Sigmoid colon (tissue), 7 donors: ENCODE measurements around the gene STAB1. TPM values are rescaled to one million over a fixed set of nuclear protein-coding genes. Genes with fewer than 3 reads are reported as not detected.

Experiments used
- DNase-seq: peaks from one replicate; pipeline ENCODE4 v3.0.0-alpha.2; 2019
- H3K27ac ChIP-seq, 4 donors: fragments of 200-600 bp; sonication (generic); one replicate each; pipeline ENCODE4 v1.5.1; 2016 to 2019; ENCODE audit warnings: mild to moderate bottlenecking in 1 of 4
- H3K27me3 ChIP-seq, 3 donors: fragments of 200-600 bp; sonication (generic); one replicate each; pipeline ENCODE4 v1.5.1; 2019; ENCODE audit warnings: mild to moderate bottlenecking in 1 of 3
- H3K36me3 ChIP-seq, 4 donors: fragments of 200-600 bp; sonication (generic); one replicate each; pipeline ENCODE4 v1.5.1; 2016 to 2019
- H3K4me1 ChIP-seq, 4 donors: fragments of 200-600 bp; sonication (generic); one replicate each; pipeline ENCODE4 v1.5.1; 2017 to 2019
- H3K4me3 ChIP-seq, 4 donors: fragments of 200-600 bp; sonication (generic); one replicate each; pipeline ENCODE4 v1.5.1; 2017 to 2019; ENCODE audit warnings: mild to moderate bottlenecking in 2 of 4, moderate library complexity in 1 of 4
- H3K9me3 ChIP-seq, 4 donors: fragments of 200-600 bp in 3 of 4; sonication (generic) in 3 of 4; one replicate each; pipeline versions ENCODE4 v1.5.1 to v1.6.1; 2013 to 2019
- CTCF ChIP-seq, 4 experiments: fragments of 450-650 bp in 3 of 4; fragments of 200-600 bp in 1 of 4; IDR thresholded peaks; one replicate each; pipeline ENCODE4 v1.5.1; 2016 to 2019; ENCODE audit warnings: antibody characterized with exemption in 4 of 4, mild to moderate bottlenecking in 3 of 4, moderate library complexity in 2 of 4
- EP300 ChIP-seq, 4 donors: sonication (generic); formaldehyde crosslinking; IDR thresholded peaks; one replicate each; pipeline ENCODE4 v1.6.1; 2017; ENCODE audit warnings: antibody characterized with exemption in 4 of 4
- POLR2A ChIP-seq, 2 donors: fragments of 450-650 bp; IDR thresholded peaks; one replicate each; pipeline ENCODE4 v1.6.1; 2016; ENCODE audit warnings: antibody characterized with exemption in 2 of 2, mild to moderate bottlenecking in 2 of 2, moderate library complexity in 2 of 2
- POLR2AphosphoS5 ChIP-seq, 4 donors: sonication (generic); formaldehyde crosslinking; IDR thresholded peaks; one replicate each; pipeline ENCODE4 v1.6.1; 2017; ENCODE audit warnings: antibody characterized with exemption in 4 of 4
- WGBS, 2 donors: extraction: QIAGEN DNeasy Blood & Tissue Kit; methylation state at CpG; one replicate each; pipeline ENCODE4 v1.1.7; 2013; 5-methylcytosine and 5-hydroxymethylcytosine counted together
- intact Hi-C: fragments of 100-400 bp; cut with DNase I; formaldehyde crosslinking; loops from one replicate; pipeline ENCODE4 v1.15.1; 2023
- polyA plus RNA-seq, 3 donors: library from polyadenylated mRNA; stranded (reverse); fragments of 200-250 nt; gene quantifications; one replicate each; pipeline ENCODE4 v1.2.3, GENCODE V29; 2013
- total RNA-seq, 4 donors: library from RNA; depleted of rRNA; stranded (reverse); fragments of >200 nt; gene quantifications; one replicate each; pipeline ENCODE4 v1.1.0, GENCODE V29; 2016
- donor health status: healthy with polysubstance abuse.
- donor health status: Bipolar disorder and iron deficiency.
- donor health status: healthy.

STAB1 gene
- total and polyA plus RNA-seq, 7 donors: 18.0 to 138 (median 92.0) TPM

GRCh38 chr3:52471371-52472238 is 23.5 kb upstream of the STAB1 start:
- Histone ChIP-seq H3K27ac (no peak overlapping the region), H3K4me1 (peaks cover 0 to 23% (median 11%) of the 10 kb centered on the region in 4 donors), H3K4me3 (no peak overlapping the region), H3K36me3 (peaks cover 40 to 66% (median 43%) of the 10 kb centered on the region in 4 donors), H3K27me3 (no peaks in the 10 kb centered on the region), H3K9me3 (no peaks in the 10 kb centered on the region)
- intact Hi-C loops: loop anchor here (5.0 kb wide), 1 partner anchor 66 kb away; the partner anchor contains the start of gene UQCC5
- WGBS, 2 donors: 70 to 74% methylated on average over 26 of the region's 26 CpGs
- TF ChIP-seq EP300 (IDR thresholded peaks at IDR 0.05) (no peak), CTCF (IDR thresholded peaks at IDR 0.05) (peak in 3 of 4 experiments; percentile 31 to 61 (median 43))
- DNase-seq: no peak

- Histone ChIP-seq H3K36me3 (peaks cover 46 to 71% (median 48%) of the 10 kb centered on the region in 4 donors), H3K9me3 (no peaks in the 10 kb centered on the region), H3K27ac (no peak overlapping the region), H3K27me3 (no peaks in the 10 kb centered on the region), H3K4me1 (peaks cover 0 to 21% (median 11%) of the 10 kb centered on the region in 4 donors), H3K4me3 (no peak overlapping the region)
- no peak for DNase-seq
- no peak for TF ChIP-seq POLR2A (IDR thresholded peaks at IDR 0.05)
- intact Hi-C loops: loop anchor here (5.0 kb wide), 1 partner anchor 65 kb away; the partner anchor contains the start of gene UQCC5
- WGBS, 2 donors: 81 to 82% methylated on average over 14 of the region's 14 CpGs
These were observed 22.7 kb upstream of the STAB1 start for GRCh38 chr3:52472239-52473000.

GRCh38 chr3:52473026-52473425 is 22.1 kb upstream of the STAB1 start:
- TF ChIP-seq EP300 (IDR thresholded peaks at IDR 0.05): no peak
- no peak for TF ChIP-seq POLR2A (IDR thresholded peaks at IDR 0.05)
- TF ChIP-seq POLR2AphosphoS5 (IDR thresholded peaks at IDR 0.05): no peak
- TF ChIP-seq CTCF (IDR thresholded peaks at IDR 0.05): no peak
- no peak overlapping the region for H3K27ac ChIP-seq
- H3K9me3 ChIP-seq: no peaks in the 10 kb centered on the region
- no peak overlapping the region for H3K4me3 ChIP-seq
- peaks cover 0 to 15% (median 9%) of the 10 kb centered on the region in 4 donors for H3K4me1 ChIP-seq
- WGBS, 2 donors: 84 to 87% methylated on average over 5 of the region's 5 CpGs
- peaks cover 47 to 75% (median 53%) of the 10 kb centered on the region in 4 donors for H3K36me3 ChIP-seq
- DNase-seq: no peak
- intact Hi-C loops: loop anchor here (5.0 kb wide), 1 partner anchor 64 kb away; the partner anchor contains the start of gene UQCC5
- no peaks in the 10 kb centered on the region for H3K27me3 ChIP-seq

DNA sequence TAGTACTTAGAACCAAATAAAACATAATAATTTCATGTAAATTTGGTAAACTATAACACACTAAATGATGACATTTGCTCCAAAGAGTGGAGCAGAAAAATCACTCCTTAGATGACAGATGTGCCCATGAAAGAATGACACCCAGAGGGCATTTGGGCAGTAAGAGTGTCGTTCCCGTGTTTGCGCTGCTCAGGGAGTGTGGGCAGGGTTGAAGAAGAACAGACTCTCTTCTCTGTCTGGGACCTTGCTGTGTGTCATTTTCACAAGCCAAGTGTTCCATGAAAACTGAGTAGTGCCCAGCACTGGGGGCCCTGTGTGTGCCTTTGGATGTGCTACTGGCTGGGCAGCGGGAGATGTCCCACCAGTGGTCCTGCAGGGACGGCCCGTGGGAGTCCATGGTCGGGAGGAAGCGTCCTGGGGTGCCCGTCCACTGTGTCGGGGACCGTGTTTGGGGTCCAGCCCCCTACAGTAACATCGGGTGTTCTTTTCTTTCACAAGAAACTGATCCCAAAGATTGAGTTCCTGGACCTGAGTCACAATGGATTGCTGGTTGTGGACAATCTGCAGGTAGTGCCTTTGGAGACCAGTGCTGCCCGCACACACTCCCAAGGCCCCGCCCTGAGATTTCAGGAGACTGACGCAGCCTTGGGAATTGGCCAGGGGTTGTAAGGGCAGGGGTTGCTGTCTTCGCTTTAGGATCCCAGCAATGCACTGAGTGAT is 17.9 kb upstream of the STAB1 start:
- DNase-seq: no peak
- intact Hi-C loops: no loop called here
- TF ChIP-seq CTCF (IDR thresholded peaks at IDR 0.05) (no peak), POLR2AphosphoS5 (IDR thresholded peaks at IDR 0.05) (no peak), EP300 (IDR thresholded peaks at IDR 0.05) (no peak), POLR2A (IDR thresholded peaks at IDR 0.05) (no peak)
- Histone ChIP-seq H3K9me3 (no peaks in the 10 kb centered on the region), H3K4me1 (peaks cover 0 to 2% (median 0%) of the 10 kb centered on the region in 4 donors), H3K27me3 (no peaks in the 10 kb centered on the region), H3K4me3 (no peak overlapping the region), H3K36me3 (peaks cover 69 to 100% (median 85%) of the 10 kb centered on the region in 4 donors), H3K27ac (no peak overlapping the region)
- WGBS, 2 donors: 95% methylated on average over 16 of the region's 16 CpGs
